ENCODE results near the gene GATA2. TPM values are rescaled to one million over a fixed set of nuclear protein-coding genes. Genes with fewer than 3 reads are reported as not detected.

Gene GATA2
- total RNA-seq, 1 donor from 2014 or later, result 12.9 TPM

DNA sequence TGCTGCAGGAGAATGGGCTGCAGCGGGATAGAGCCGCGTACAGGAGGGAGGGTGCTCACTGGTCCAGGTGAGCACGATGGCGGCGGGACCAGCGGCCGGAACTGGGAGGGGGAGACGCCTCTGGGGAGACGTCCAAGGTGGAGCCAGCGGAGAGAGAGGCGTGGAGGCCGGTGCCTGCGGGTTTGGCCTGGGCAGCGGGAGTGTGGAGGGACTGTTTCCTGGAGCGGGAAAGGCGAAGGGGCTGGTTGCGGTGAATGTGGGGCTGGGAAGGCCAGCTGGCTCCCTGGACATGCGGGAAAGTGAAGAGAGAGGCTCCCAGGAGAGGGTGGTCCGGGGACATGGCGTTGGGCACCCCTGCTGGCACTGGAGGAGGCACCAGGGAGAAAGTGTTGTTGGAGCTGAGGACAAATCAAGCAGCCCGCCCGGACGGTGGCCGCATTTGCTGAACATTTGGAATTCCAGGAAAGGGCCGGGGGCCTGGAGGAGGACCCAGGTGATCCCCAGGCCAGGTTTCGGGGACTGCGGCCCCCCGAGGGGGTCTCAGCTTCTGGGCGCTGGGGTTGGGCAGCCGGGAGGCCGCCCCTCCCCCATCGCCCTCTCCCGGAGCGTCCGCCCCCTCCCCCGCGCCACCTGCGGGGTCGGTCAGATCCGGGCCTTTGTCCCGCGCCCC is 60.6 kb downstream of the GATA2 start:
- DNase-seq, result no peak

DNA sequence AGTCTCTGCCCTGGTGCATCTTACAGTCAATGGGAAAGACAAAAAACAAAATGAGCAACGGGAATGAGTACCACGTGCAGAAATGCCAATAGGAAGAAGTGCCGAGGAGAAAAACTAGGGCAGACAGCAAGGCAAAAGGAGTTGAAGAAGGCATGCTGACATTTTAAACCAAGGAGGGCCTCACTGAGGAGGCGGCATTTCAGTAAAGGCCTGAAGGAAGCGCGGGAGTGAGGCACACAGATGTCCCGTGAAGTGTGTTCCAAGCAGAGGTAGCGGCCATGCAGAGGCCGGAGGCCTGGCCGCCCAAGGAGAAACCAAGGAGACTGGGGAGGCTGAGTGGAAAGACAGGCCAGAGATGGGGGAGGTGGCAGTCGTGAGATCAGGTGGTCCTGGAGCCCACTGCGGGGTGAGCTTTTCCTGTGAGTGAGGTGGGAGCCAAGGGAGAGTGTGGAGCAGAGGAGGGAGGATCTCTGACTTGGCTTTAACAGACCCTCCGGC is 61.1 kb downstream of the GATA2 start:
- DNase-seq, result no peak

DNA sequence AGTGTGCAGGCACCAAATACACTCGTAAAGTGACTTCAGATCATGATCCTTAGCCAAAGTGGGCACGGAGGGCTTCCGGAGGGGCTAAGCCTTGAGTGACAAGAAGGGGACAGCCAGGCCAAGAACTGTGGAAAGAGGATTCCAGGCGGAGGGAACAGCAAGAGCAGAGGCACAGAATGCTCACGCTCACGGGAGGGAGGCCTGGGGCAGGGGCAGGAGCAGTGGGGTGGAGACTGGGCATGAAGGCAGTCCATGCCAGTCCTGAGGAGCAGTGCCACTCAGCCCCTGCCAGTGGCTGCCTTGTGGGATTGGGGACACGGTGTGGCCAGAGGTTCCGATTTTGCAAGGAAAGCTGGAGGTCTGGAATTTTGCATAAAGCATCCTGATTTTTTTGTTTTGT is 62.3 kb downstream of the GATA2 start:
- no peak for DNase-seq

DNA sequence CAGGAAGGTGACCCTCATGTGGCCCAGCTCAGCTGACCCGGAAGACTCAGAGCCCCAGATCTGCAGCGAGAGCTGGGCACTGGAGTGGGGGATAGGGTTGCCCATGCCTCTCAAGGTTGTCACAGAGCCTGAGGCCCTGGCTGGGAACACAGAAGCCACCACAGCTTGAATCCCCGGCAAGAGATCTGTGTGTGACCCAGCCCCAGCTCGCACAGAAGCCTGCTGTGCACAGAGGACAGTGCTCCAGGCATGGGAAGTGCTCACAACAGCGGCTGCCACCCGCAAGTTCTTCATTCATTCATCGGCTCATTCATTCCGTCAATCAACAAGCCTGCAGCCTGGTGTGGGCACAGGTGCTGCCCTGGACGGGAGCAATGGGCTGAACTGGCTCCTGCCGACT is 62.7 kb downstream of the GATA2 start:
- DNase-seq, result no peak

DNA sequence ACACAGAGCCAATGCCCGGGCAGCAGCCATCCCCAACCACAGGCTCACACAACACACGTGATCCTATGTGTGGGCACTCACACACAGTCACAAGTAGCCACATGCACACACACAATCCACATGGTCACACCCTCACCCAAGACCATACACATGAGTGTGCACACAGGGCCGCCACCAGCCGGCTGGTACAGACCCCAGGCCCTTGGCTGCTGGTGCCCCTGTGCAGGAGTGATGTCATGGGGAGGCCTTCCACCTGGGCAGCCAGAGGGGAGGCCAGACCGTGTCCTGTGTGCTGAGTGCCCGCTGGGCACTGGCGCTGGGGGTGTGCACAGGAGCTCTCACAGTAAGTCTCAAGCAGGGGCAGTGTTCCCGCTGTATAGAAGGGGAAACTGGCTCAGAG is 63.2 kb downstream of the GATA2 start:
- DNase-seq, result no peak

Other genes starting within 250 kb of the GATA2 start
- gene DNAJB8, start 26.3 kb downstream of the GATA2 start, total RNA-seq, result not detected in 2 replicates
- gene RPN1, start 157.6 kb upstream of the GATA2 start, total RNA-seq, result 458 and 572 TPM in 2 replicates
- gene RAB7A, start 233.0 kb upstream of the GATA2 start, total RNA-seq, result 30.1 and 46.5 TPM in 2 replicates